ENCODE data around the gene MEF2A.

The MEF2A gene

GRCh38 chr15:99562238-99562637, 3.5 kb upstream of the MEF2A start:
- H3K9me3 ChIP-seq (ENCODE audit: insufficient read depth, low read length, severe bottlenecking), result no peaks in the 10 kb centered on the region
- ATAC-seq (ENCODE audit: insufficient read depth, low read depth) (0 out of 3 replicates have a peak, but pooled peaks have one; percentile 22), DNase-seq (peak; percentile 36)
- H4K20me1 ChIP-seq (ENCODE audit: insufficient read depth, low read length), result peaks cover 8% of the 10 kb centered on the region; the same call in 1 of the 2 replicates
- TF ChIP-seq CTCF (IDR thresholded peaks at IDR 0.05; ENCODE audit: borderline replicate concordance, extremely low read depth, low read length, poor library complexity, severe bottlenecking) (no peak), EZH2 (IDR thresholded peaks at IDR 0.05; ENCODE audit: borderline replicate concordance, low read depth, low read length, severe bottlenecking) (no peak)
- H3K36me3 ChIP-seq (ENCODE audit: insufficient read depth, low read length), result no peaks in the 10 kb centered on the region
- H3K27me3 ChIP-seq (ENCODE audit: insufficient read depth, low read length, poor library complexity), result no peaks in the 10 kb centered on the region
- peak overlapping the region; percentile 73 for H2AFZ ChIP-seq (ENCODE audit: low read depth, low read length)
- peaks cover 12% of the 10 kb centered on the region for H3K79me2 ChIP-seq (ENCODE audit: insufficient read depth, low read length)
- peaks cover 34% of the 10 kb centered on the region for H3K4me1 ChIP-seq (ENCODE audit: insufficient read depth, low read length)
- peak overlapping the region; percentile 45 for H3K27ac ChIP-seq (ENCODE audit: low read length)
- H3K9ac ChIP-seq (ENCODE audit: low read depth, low read length), result no peak overlapping the region
- H3K4me3 ChIP-seq (ENCODE audit: low read depth in 1 of 2, low read length in 2 of 2), result no peak overlapping the region
- H3K4me2 ChIP-seq (ENCODE audit: insufficient read depth, low read length), result peak overlapping the region; percentile 11; the same call in 1 of the 2 replicates

- ATAC-seq (ENCODE audit: insufficient read depth, low read depth), result no peak
- H3K27ac ChIP-seq (ENCODE audit: low read length), result peak overlapping the region; percentile 45; the same call in 1 of the 2 replicates
- H3K4me3 ChIP-seq (ENCODE audit: low read depth in 1 of 2, low read length in 2 of 2), result peak overlapping the region in 1 of 2 experiments; percentile 91; a peak in 2 of 4 replicates
- no peaks in the 10 kb centered on the region for H3K36me3 ChIP-seq (ENCODE audit: insufficient read depth, low read length)
- H3K9ac ChIP-seq (ENCODE audit: low read depth, low read length), result peak overlapping the region; percentile 80
- peak overlapping the region; percentile 97 for H2AFZ ChIP-seq (ENCODE audit: low read depth, low read length)
- DNase-seq, result no peak
- TF ChIP-seq EZH2 (IDR thresholded peaks at IDR 0.05; ENCODE audit: borderline replicate concordance, low read depth, low read length, severe bottlenecking) (no peak), CTCF (IDR thresholded peaks at IDR 0.05; ENCODE audit: borderline replicate concordance, extremely low read depth, low read length, poor library complexity, severe bottlenecking) (no peak)
- no peaks in the 10 kb centered on the region for H3K9me3 ChIP-seq (ENCODE audit: insufficient read depth, low read length, severe bottlenecking)
- peaks cover 55% of the 10 kb centered on the region for H3K4me1 ChIP-seq (ENCODE audit: insufficient read depth, low read length)
- peak overlapping the region; percentile 75 for H3K4me2 ChIP-seq (ENCODE audit: insufficient read depth, low read length)
- no peaks in the 10 kb centered on the region for H3K27me3 ChIP-seq (ENCODE audit: insufficient read depth, low read length, poor library complexity)
- H4K20me1 ChIP-seq (ENCODE audit: insufficient read depth, low read length), result peaks cover 26% of the 10 kb centered on the region; the same call in 1 of the 2 replicates
- H3K79me2 ChIP-seq (ENCODE audit: insufficient read depth, low read length), result peaks cover 34% of the 10 kb centered on the region
Measured at GRCh38 chr15:99564221-99565048, 1.3 kb upstream of the MEF2A start.

GRCh38 chr15:99565049-99565298, 810 bp upstream of the MEF2A start:
- H3K36me3 ChIP-seq (ENCODE audit: insufficient read depth, low read length), result no peaks in the 10 kb centered on the region
- peak overlapping the region; percentile 75 for H3K4me2 ChIP-seq (ENCODE audit: insufficient read depth, low read length)
- peaks cover 39% of the 10 kb centered on the region for H3K79me2 ChIP-seq (ENCODE audit: insufficient read depth, low read length)
- peaks cover 55% of the 10 kb centered on the region for H3K4me1 ChIP-seq (ENCODE audit: insufficient read depth, low read length)
- no peaks in the 10 kb centered on the region for H3K27me3 ChIP-seq (ENCODE audit: insufficient read depth, low read length, poor library complexity)
- H3K9ac ChIP-seq (ENCODE audit: low read depth, low read length), result peak overlapping the region; percentile 80
- no peak for DNase-seq
- H3K27ac ChIP-seq (ENCODE audit: low read length), result peak overlapping the region; percentile 45; the same call in 1 of the 2 replicates
- peaks cover 26% of the 10 kb centered on the region; the same call in 1 of the 2 replicates for H4K20me1 ChIP-seq (ENCODE audit: insufficient read depth, low read length)
- no peak for ATAC-seq (ENCODE audit: insufficient read depth, low read depth)
- no peak for TF ChIP-seq CTCF (IDR thresholded peaks at IDR 0.05; ENCODE audit: borderline replicate concordance, extremely low read depth, low read length, poor library complexity, severe bottlenecking)
- no peak for TF ChIP-seq EZH2 (IDR thresholded peaks at IDR 0.05; ENCODE audit: borderline replicate concordance, low read depth, low read length, severe bottlenecking)
- no peaks in the 10 kb centered on the region for H3K9me3 ChIP-seq (ENCODE audit: insufficient read depth, low read length, severe bottlenecking)
- peak overlapping the region; percentile 97 for H2AFZ ChIP-seq (ENCODE audit: low read depth, low read length)
- peak overlapping the region in 1 of 2 experiments; percentile 91; a peak in 2 of 4 replicates for H3K4me3 ChIP-seq (ENCODE audit: low read depth in 1 of 2, low read length in 2 of 2)
